Uterus (tissue), 4 donors: Measurements from ENCODE around the gene MGAM2. TPM values are rescaled to one million over a fixed set of nuclear protein-coding genes. Genes with fewer than 3 reads are reported as not detected.

Experiments
- DNase-seq, 2 donors: peaks; one replicate each; pipeline ENCODE4 v3.0.0-alpha.2; 2019 to 2020
- H3K27ac ChIP-seq, 2 donors: fragments of 200-600 bp; sonication (generic); 1 replicate in 1 of 2; 2 replicates in 1 of 2; pipeline ENCODE4 v1.5.1; 2016 to 2018
- H3K27me3 ChIP-seq, 2 donors: fragments of 200-600 bp; sonication (generic); one replicate each; pipeline ENCODE4 v1.5.1; 2018 to 2019; ENCODE audit warnings: control low read depth in 1 of 2
- H3K36me3 ChIP-seq, 2 donors: fragments of 200-600 bp; sonication (generic); one replicate each; pipeline ENCODE4 v1.5.1; 2019; ENCODE audit warnings: control low read depth in 1 of 2
- H3K4me1 ChIP-seq, 2 donors: fragments of 200-600 bp; sonication (generic); one replicate each; pipeline ENCODE4 v1.5.1; 2018 to 2019; ENCODE audit warnings: control low read depth in 1 of 2
- H3K4me3 ChIP-seq, 2 donors: fragments of 200-600 bp; sonication (generic); 1 replicate in 1 of 2; 2 replicates in 1 of 2; pipeline ENCODE4 v1.5.1; 2018 to 2019; ENCODE audit warnings: mild to moderate bottlenecking in 1 of 2
- H3K9me3 ChIP-seq, 2 donors: fragments of 200-600 bp; sonication (generic); one replicate each; pipeline ENCODE4 v1.5.1; 2019; ENCODE audit warnings: control low read depth in 1 of 2
- CTCF ChIP-seq, 4 experiments: fragments of 200-600 bp in 2 of 4; fragments of 450-650 bp in 2 of 4; sonication (generic) in 2 of 4; IDR thresholded peaks; one replicate each; pipeline ENCODE4 v1.5.1; 2016 to 2019; ENCODE audit warnings: antibody characterized with exemption in 4 of 4, mild to moderate bottlenecking in 2 of 4, moderate library complexity in 1 of 4
- POLR2A ChIP-seq, 2 donors: fragments of 450-650 bp; IDR thresholded peaks; one replicate each; pipeline ENCODE4 v1.6.1; 2016; ENCODE audit warnings: antibody characterized with exemption in 2 of 2, mild to moderate bottlenecking in 1 of 2, moderate library complexity in 1 of 2
- intact Hi-C: fragments of 100-400 bp; cut with DNase I; formaldehyde crosslinking; loops from one replicate; pipeline ENCODE4 v1.15.1; 2023; ENCODE audit warnings: low total_unique reads
- total RNA-seq, 4 donors: library from RNA; depleted of rRNA in 3 of 4; stranded (reverse); fragments of >200 nt in 3 of 4; gene quantifications; one replicate each; pipeline versions ENCODE4 v1.1.0 to v1.2.4, GENCODE V29; 2014 to 2023
- donor health status: DM: yes; HTN: yes; CAD: no.

MGAM2 gene
- total RNA-seq, 4 donors from 2014 or later, result under 0.01 to 0.12 (median 0.07) TPM; not detected in 1

GRCh38 chr7:142188846-142189245 is 77.3 kb downstream of the MGAM2 start:
- no peak for DNase-seq
- TF ChIP-seq CTCF (IDR thresholded peaks at IDR 0.05), result no peak
- no peak for TF ChIP-seq POLR2A (IDR thresholded peaks at IDR 0.05)
- intact Hi-C loops, result no loop called here

DNA sequence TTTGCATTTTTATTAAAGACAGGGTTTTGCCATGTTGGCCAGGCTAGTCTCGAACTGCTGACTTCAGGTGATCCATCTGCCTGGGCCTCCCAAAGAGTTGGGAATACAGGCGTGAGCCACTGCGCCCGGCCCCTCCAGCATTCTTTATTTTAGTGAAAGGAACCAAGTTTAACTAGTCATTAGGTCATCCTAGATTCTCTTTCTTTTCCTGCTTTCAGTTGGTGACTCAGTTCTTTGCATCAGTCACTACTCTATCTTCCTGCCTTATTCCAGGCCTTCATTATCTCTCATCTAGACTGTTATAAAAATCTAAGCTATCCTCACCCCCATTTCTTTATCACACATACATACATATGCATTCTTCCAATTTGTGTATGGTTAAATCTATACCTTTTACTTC is 82.7 kb downstream of the MGAM2 start:
- DNase-seq, result no peak
- TF ChIP-seq CTCF (IDR thresholded peaks at IDR 0.05), result no peak
- TF ChIP-seq POLR2A (IDR thresholded peaks at IDR 0.05), result no peak
- H3K36me3 ChIP-seq, result no peaks in the 10 kb centered on the region
- no peaks in the 10 kb centered on the region for H3K27me3 ChIP-seq
- H3K4me3 ChIP-seq, result no peak overlapping the region
- intact Hi-C loops, result no loop called here
- no peaks in the 10 kb centered on the region for H3K4me1 ChIP-seq
- no peak overlapping the region for H3K27ac ChIP-seq
- no peaks in the 10 kb centered on the region for H3K9me3 ChIP-seq

More at GRCh38 chr7:142188846-142189245, 77.3 kb downstream of the MGAM2 start:
- Histone ChIP-seq H3K27ac (no peak overlapping the region), H3K9me3 (no peaks in the 10 kb centered on the region), H3K36me3 (no peaks in the 10 kb centered on the region), H3K4me3 (no peak overlapping the region), H3K4me1 (no peaks in the 10 kb centered on the region), H3K27me3 (no peaks in the 10 kb centered on the region)

GRCh38 chr7:142196066-142196840 is 84.7 kb downstream of the MGAM2 start:
- intact Hi-C loops, result no loop called here
- no peaks in the 10 kb centered on the region for H3K9me3 ChIP-seq
- no peak overlapping the region for H3K4me3 ChIP-seq
- no peak overlapping the region for H3K27ac ChIP-seq
- DNase-seq, result no peak
- TF ChIP-seq POLR2A (IDR thresholded peaks at IDR 0.05), result no peak
- TF ChIP-seq CTCF (IDR thresholded peaks at IDR 0.05), result no peak
- no peaks in the 10 kb centered on the region for H3K27me3 ChIP-seq
- no peaks in the 10 kb centered on the region for H3K36me3 ChIP-seq
- no peaks in the 10 kb centered on the region for H3K4me1 ChIP-seq

DNA sequence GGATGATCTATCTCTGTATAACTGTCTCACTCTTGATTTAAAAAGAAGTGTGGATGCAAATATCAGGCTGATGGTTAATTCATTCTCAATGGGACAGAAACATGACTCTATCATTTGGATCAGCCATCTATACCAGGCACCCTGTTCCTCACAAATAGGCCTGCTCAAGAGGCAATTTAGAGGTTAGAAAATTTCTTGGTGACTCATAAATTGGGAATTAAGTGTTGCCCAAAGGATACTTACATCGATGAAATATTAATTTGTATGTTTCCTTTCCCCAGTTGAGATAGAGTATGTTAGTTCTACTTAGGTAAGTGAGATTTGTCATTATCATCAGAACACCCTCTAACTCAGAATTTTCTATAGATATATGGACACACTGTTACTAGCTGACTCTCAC is 88.7 kb downstream of the MGAM2 start:
- TF ChIP-seq POLR2A (IDR thresholded peaks at IDR 0.05) (no peak), CTCF (IDR thresholded peaks at IDR 0.05) (no peak)
- no peaks in the 10 kb centered on the region for H3K27me3 ChIP-seq
- no peaks in the 10 kb centered on the region for H3K4me1 ChIP-seq
- no peak overlapping the region for H3K27ac ChIP-seq
- intact Hi-C loops, result no loop called here
- no peak for DNase-seq
- no peaks in the 10 kb centered on the region for H3K9me3 ChIP-seq
- H3K4me3 ChIP-seq, result no peak overlapping the region
- H3K36me3 ChIP-seq, result no peaks in the 10 kb centered on the region

GRCh38 chr7:142228537-142229104 is 117.1 kb downstream of the MGAM2 start:
- no peaks in the 10 kb centered on the region for H3K4me1 ChIP-seq
- intact Hi-C loops, result no loop called here
- H3K4me3 ChIP-seq, result no peak overlapping the region
- H3K9me3 ChIP-seq, result no peaks in the 10 kb centered on the region
- H3K27me3 ChIP-seq, result no peaks in the 10 kb centered on the region
- DNase-seq, result no peak
- no peak for TF ChIP-seq POLR2A (IDR thresholded peaks at IDR 0.05)
- no peak for TF ChIP-seq CTCF (IDR thresholded peaks at IDR 0.05)
- H3K27ac ChIP-seq, result no peak overlapping the region
- no peaks in the 10 kb centered on the region for H3K36me3 ChIP-seq
